ENCODE measurements around the gene SLC39A13.

- no peak for TF ChIP-seq CTCF (IDR thresholded peaks at IDR 0.05)
- TF ChIP-seq ZFX (IDR thresholded peaks at IDR 0.05; ENCODE audit: borderline replicate concordance) = no peak
Observed at GRCh38 chr11:47413351-47413750, 5.0 kb downstream of the SLC39A13 start.

Data from 22Rv1 (cell line).